ENCODE measurements around the gene PIP5KL1.
A peak's percentile ranks its signal among the peaks of the same experiment; 100 is the strongest.

The PIP5KL1 gene

DNA sequence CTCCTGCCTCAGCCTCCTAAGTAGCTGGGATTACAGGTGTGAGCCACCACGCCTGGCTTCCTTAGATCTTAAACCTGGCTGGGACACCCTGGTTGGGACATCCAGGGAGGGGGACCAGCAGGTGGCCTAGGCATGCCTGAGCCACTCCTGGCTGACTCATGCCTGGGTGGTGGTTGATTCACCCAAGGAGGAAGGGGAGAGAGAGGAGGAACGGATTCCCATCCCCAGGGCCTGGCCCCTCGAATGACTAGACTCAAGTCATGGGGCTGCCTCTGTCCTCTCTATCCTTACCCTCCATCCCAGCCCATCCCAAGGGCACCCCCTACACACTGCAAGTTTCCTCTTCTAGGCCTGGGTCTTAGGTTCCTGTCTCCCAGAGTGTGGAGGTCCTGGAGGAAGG lies 37.5 kb upstream of the PIP5KL1 start:
- POLR2A ChIA-PET (ENCODE audit: low non-redundant PET): no interaction called here
- TF ChIP-seq, protein P1, sequence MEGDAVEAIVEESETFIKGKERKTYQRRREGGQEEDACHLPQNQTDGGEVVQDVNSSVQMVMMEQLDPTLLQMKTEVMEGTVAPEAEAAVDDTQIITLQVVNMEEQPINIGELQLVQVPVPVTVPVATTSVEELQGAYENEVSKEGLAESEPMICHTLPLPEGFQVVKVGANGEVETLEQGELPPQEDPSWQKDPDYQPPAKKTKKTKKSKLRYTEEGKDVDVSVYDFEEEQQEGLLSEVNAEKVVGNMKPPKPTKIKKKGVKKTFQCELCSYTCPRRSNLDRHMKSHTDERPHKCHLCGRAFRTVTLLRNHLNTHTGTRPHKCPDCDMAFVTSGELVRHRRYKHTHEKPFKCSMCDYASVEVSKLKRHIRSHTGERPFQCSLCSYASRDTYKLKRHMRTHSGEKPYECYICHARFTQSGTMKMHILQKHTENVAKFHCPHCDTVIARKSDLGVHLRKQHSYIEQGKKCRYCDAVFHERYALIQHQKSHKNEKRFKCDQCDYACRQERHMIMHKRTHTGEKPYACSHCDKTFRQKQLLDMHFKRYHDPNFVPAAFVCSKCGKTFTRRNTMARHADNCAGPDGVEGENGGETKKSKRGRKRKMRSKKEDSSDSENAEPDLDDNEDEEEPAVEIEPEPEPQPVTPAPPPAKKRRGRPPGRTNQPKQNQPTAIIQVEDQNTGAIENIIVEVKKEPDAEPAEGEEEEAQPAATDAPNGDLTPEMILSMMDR (conservative IDR thresholded peaks at IDR 0.05; ENCODE audit: low read depth): no peak
- peak overlapping the region; percentile 100 for H3K27ac ChIP-seq
- CTCF ChIA-PET: interaction anchor here (1.2 kb wide), 1 partner anchor 11 kb away, joined by 7 read pairs; no protein-coding TSS in a partner anchor
- peak; percentile 95 for DNase-seq (ENCODE audit: low spot score)

DNA sequence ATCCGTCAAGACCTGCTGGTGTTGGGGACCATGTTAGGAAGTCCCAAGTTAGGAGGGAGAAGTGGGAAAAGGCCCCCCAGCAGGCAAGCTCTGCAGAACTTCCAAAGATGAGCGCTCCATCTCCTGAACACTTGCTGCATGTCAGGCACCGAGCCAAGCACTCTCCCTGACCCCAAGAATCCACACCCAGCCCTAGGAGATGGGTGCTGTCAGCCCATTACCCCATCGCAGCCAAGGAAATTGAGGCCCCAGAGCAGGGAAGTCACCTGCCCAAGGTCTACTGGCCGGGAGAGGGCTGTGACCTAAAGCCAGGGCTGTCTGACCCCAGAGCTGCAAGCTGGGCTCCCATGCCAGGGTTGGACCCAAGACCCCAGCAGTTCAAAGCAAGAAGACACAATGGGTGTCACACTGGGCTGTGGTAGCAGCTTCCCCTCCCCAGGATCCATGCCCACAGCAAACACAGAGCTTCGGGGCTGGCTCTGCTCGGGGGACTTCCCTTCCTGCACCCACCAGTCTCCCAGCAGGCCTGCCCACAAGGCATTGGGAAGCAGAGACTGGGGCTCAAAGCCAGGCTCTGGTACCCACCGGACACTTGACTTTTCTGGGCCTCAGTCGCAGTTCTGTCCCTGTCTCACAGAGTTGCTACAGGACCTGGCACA lies 36.7 kb upstream of the PIP5KL1 start:
- DNase-seq (ENCODE audit: low spot score): no peak
- TF ChIP-seq, protein P1 (conservative IDR thresholded peaks at IDR 0.05; ENCODE audit: low read depth): no peak
- peak overlapping the region; percentile 100 for H3K27ac ChIP-seq
- ChIA-PET POLR2A (ENCODE audit: low non-redundant PET) (no interaction called here), CTCF (interaction anchor here (1.2 kb wide), 1 partner anchor 12 kb away, joined by 7 read pairs; no protein-coding TSS in a partner anchor)

DNA sequence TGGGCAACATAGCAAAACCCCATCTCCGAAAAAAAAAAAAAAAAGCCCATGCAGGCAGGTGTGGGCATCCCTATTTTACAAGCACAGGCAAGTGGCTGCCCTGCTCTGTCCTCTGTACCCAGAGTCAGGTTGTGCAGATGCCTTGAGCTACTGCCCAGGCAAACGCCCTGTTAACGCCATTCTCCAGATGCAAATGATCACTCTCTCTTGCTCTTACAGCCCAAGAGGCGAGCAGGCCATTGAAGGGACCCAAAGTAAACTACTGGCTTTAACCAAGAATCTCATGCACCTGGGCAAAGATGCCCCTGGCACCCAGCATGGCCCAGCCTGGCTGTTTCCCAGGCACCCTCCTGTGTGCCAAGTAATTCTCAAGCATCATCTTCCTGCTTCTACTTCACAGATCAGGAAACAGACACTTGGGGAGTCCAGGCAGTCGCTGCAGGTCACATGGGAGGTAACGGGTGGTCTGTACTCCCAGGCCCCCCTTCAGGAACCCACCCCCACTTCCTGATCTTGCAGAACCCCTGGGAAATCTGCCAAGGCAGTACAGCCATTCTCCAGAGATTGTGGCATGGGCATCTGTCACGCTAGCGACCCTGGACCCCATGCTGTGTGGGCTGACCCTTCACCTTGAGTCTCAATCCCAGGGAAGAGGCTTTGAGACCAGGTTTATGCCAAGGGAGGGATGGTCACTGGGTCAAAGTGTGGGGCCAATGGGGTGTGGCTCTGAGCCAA lies 36.0 kb upstream of the PIP5KL1 start:
- ChIA-PET CTCF (interaction anchor here (0.6 to 1.9 kb wide), 4 partner anchors 11 to 23 kb away, joined by 4 to 7 read pairs (median 4); no protein-coding TSS in a partner anchor), POLR2A (ENCODE audit: low non-redundant PET) (interaction anchor here (0.7 kb wide), 1 partner anchor 162 kb away, joined by 4 read pairs; no protein-coding TSS in a partner anchor)
- TF ChIP-seq, protein P1 (conservative IDR thresholded peaks at IDR 0.05; ENCODE audit: low read depth): no peak
- peak overlapping the region; percentile 100 for H3K27ac ChIP-seq
- no peak for DNase-seq (ENCODE audit: low spot score)

DNA sequence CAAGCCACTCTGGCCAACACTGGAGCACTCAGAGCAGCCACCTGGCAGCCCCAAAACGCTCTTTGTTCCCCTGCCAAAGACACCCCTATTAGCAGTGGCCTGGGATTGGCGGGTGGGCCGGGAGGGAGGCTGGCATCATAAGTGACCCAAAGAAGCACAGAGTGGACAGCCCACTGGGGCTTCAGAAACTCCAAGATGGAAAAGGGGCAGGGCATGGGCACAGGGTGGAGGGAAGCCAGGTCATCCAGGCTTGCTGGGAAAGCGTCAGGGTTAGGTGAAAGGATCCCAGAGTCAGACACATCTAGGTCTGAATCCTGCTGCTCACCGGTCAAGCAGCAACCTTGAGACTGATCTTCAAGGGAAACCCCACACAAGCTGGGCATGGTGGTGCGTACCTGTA lies 35.4 kb upstream of the PIP5KL1 start:
- TF ChIP-seq, protein P1 (conservative IDR thresholded peaks at IDR 0.05; ENCODE audit: low read depth): no peak
- DNase-seq (ENCODE audit: low spot score): no peak
- POLR2A ChIA-PET (ENCODE audit: low non-redundant PET): interaction anchor here (0.7 kb wide), 1 partner anchor 163 kb away, joined by 4 read pairs; no protein-coding TSS in a partner anchor
- CTCF ChIA-PET: interaction anchor here (1.0 to 1.9 kb wide), 3 partner anchors 11 to 22 kb away, joined by 3 to 4 read pairs (median 4); no protein-coding TSS in a partner anchor
- H3K27ac ChIP-seq: peak overlapping the region; percentile 100

DNA sequence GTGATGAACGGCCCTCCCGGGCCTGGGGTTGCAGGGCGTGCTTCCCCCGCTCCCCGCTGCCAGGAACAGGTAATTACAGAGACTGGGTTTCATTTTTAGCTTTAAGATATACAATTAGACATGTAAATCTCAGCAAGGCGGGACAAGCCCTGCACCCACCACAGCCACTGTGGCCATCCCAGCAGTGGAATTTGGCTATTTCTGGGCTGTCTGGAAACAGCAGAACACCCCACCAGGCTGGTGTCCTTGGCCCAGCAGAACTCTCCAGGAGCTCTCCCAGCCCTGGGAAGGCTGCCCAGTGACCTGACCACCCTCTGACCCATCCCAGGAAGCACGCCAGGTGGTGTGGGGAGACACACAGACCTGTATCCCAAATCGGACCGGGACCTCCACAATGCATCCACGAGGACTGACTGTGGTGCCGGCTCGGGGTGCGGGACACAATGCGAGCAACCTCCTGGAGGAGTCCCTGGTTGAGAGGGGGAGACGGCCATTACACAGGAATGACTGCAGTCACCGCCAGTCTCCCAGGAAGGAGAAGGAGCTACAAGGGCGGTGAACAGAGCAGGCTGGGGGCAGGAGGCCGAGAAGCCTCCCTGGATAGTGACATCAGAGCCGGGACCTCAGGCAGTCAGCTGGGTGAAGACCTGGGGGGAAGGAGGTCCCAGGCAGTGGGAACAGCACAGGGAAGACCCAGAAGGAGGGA lies 32.9 kb upstream of the PIP5KL1 start:
- POLR2A ChIA-PET (ENCODE audit: low non-redundant PET): no interaction called here
- CTCF ChIA-PET: interaction anchor here (0.7 to 1.0 kb wide), 4 partner anchors 9 to 71 kb away, joined by 3 to 4 read pairs (median 3); partner anchors contain the start of gene EEIG1
- DNase-seq (ENCODE audit: low spot score): no peak
- TF ChIP-seq, protein P1 (conservative IDR thresholded peaks at IDR 0.05; ENCODE audit: low read depth): no peak
- H3K27ac ChIP-seq: peak overlapping the region; percentile 100

DNA sequence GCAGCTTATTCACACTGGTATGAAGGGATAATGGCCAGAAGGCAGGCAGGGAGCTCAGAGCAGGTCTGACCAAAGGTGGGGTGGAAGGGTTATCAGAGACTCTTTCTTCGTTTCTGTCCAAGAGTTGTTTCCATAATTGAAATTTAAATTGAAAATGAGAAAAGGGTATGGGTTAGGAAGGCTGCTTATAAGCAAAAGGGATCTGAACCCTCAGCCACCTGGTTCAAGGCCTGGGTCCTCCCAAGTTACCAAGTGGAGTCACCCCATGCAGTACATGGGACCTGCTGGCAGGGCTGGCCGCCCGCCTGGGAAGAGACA lies 32.4 kb upstream of the PIP5KL1 start:
- peak overlapping the region; percentile 100 for H3K27ac ChIP-seq

More for the DNA sequence above, 32.4 kb upstream of the PIP5KL1 start:
- DNase-seq (ENCODE audit: low spot score): no peak
- CTCF ChIA-PET: interaction anchor here (0.7 to 1.0 kb wide), 4 partner anchors 9 to 71 kb away, joined by 3 to 4 read pairs (median 3); partner anchors contain the start of gene EEIG1
- POLR2A ChIA-PET (ENCODE audit: low non-redundant PET): no interaction called here
- TF ChIP-seq, protein P1 (conservative IDR thresholded peaks at IDR 0.05; ENCODE audit: low read depth): no peak
